Choroid plexus epithelial cell (primary cell): ENCODE measurements around the gene INSM1.

Source experiments
- DNase-seq: peaks from one replicate; pipeline ENCODE4 v3.0.0-alpha.2; 2010; ENCODE audit warnings: low read depth
- H3K4me3 ChIP-seq: 2 replicates; pipeline ENCODE4 v1.5.1; 2011; ENCODE audit warnings: low read depth, mild to moderate bottlenecking, control low read depth, low read length, moderate library complexity
- TF ChIP-seq, protein P1 (sequence below): conservative IDR thresholded peaks from 2 replicates; pipeline ENCODE4 v1.5.1; 2011; ENCODE audit warnings: low read depth, mild to moderate bottlenecking, control low read depth, inconsistent platforms, low read length, moderate library complexity

Gene INSM1

DNA sequence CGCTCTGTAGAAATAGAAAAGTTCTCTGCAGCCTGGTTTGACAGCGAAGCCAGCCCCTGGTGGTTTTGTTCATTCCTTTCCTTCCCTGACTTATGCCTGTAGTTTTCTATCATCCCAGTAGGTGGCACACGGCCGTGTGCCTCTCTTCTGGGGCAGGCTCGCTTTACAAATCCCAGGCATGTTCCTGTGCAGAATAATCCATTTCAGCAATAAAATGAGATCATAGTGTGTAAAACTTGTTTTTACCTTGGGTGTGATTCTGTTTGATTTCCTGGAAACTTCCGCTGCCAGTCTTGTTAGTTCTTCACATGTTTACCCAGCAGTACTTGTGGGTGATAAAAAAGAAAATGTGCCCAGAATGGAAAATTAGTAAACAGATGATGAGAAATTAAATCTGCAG is 7.4 kb upstream of the INSM1 start:
- H3K4me3 ChIP-seq: no peak overlapping the region
- TF ChIP-seq, protein P1, sequence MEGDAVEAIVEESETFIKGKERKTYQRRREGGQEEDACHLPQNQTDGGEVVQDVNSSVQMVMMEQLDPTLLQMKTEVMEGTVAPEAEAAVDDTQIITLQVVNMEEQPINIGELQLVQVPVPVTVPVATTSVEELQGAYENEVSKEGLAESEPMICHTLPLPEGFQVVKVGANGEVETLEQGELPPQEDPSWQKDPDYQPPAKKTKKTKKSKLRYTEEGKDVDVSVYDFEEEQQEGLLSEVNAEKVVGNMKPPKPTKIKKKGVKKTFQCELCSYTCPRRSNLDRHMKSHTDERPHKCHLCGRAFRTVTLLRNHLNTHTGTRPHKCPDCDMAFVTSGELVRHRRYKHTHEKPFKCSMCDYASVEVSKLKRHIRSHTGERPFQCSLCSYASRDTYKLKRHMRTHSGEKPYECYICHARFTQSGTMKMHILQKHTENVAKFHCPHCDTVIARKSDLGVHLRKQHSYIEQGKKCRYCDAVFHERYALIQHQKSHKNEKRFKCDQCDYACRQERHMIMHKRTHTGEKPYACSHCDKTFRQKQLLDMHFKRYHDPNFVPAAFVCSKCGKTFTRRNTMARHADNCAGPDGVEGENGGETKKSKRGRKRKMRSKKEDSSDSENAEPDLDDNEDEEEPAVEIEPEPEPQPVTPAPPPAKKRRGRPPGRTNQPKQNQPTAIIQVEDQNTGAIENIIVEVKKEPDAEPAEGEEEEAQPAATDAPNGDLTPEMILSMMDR: peak; percentile 95
- DNase-seq: peak; percentile 85

DNA sequence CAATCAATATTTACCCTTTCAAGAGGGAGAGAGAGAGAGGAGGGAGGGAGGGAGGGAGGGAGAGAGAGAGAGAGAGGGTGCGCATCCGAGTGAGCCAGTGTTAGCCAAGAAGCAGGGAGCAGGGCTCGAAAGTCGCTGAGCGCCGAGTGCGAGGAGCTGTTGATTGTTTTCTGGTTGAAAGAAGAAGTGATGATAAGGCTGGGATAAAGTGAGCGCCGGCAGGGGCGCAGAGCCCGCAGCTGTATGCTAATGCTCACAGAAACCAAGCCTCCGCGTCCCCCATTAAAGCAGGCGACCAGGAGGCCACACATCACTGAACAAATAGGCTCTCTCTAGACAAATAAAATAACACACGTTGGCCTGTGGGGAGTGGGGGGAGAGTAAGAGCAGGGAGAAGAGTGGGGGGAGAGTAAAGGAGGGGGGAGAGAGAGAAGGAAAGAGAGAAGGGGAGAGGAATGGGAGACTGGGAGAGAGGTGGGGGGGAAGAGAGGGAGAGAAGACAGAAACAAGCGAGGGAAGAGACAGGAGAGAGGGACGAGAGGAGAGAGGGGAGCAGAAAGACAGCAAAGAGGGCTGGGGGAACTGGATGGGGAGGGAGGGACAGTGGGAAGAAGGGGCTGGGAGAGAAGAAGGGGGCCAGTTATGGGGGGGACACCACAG is 5.0 kb upstream of the INSM1 start:
- no peak for DNase-seq
- TF ChIP-seq, protein P1: no peak
- H3K4me3 ChIP-seq: no peak overlapping the region

DNA sequence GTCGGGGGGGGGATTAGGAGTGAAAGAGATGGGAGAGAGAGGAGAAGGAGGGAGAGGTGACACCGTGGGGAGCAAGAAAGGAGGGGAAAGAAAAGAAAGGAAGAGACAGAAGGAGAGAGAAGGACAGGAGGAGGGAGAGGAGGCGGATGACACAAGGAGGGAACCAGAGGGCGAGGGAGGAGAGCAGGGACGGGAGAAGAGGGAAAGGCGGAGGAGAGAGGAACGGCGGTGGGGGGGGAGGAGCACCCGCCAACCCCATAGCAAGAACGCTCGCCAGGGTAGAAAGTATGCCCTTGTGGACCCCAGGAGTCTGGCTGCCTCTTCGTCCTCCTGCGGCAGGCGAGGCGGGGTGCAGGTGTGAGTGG is 4.5 kb upstream of the INSM1 start:
- TF ChIP-seq, protein P1: no peak
- DNase-seq: no peak
- no peak overlapping the region for H3K4me3 ChIP-seq

DNA sequence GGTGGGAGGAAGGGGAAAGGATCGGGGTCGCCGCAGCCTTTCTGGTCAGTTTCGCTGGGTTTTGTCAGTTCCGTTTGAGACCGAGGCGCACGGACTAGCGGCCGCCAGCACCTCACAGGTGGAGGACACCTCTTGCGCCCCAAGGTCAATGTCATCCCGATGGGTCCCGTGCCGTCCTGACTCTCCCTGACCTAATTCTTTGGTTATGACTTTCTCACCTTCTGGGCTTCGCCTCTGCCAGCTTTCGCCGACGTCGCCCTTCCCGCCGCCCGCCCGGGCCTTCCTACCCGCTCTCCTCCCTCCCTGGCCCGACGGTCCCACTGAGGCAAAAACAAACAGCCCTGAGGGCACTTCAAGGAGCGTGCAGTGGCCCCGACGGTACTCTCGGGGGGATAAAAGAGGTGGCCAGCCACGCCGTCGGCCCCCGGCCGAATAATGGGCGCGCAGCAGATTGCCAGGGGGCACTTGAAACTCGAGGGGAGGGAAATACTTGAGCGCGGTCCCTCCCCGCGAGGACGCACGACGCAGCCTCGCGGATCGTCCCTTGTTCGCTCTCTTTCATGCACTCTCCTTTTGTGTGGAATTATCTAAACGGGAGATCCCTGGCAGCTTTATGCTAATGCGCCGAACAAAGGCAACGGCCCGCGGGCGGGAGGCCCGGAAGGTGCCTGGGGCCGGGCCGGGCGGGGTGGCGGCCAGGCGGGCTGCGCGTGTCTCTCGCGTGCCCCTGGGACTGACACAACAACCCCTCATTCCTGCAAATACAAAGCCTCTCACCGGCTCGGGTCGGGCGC is 3.9 kb upstream of the INSM1 start:
- no peak overlapping the region for H3K4me3 ChIP-seq
- TF ChIP-seq, protein P1: no peak
- no peak for DNase-seq

DNA sequence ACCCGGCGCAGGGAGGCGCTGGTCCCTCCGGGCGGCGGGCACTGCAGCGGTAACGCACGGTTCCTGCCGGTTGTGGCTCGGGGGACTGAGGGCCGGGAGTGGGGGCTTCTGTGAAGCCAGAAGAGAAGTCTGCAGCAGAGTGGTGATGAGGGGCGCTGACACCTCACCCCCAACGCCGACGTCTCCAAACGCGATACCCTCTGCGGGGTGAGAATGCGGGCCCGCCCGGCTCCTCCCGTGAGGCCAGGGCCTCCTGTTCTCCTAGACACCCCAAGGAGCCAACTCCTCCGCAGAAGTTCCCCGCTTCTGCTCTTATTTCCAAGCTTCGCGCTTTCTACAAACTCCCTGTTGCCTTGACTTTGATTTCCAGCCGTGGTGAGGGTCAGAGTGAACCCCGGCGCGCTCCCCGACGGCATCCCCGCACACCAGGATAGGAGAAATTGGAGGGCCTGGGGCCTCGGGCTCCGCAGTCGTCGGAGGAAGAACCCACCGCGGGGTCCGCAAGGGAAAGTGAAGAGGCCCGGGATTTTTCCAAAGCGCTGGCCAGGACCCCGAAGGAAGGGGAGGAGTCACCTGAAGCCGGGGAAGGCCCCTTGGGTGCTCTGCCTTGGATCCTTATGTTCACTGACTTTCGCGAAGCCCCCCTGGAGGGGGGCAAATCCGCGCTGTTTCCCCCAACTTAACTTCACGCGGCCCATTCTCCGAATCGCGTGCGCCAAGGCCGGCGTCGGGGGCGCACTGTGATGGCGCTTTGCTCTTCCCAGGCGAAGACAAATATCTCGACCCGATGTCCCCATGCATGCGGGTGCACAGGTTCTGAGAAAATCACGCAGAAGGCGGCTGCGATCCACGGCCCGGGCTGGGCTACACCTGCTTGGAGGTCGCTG is 3.1 kb upstream of the INSM1 start:
- TF ChIP-seq, protein P1: no peak
- H3K4me3 ChIP-seq: no peak overlapping the region
- no peak for DNase-seq

DNA sequence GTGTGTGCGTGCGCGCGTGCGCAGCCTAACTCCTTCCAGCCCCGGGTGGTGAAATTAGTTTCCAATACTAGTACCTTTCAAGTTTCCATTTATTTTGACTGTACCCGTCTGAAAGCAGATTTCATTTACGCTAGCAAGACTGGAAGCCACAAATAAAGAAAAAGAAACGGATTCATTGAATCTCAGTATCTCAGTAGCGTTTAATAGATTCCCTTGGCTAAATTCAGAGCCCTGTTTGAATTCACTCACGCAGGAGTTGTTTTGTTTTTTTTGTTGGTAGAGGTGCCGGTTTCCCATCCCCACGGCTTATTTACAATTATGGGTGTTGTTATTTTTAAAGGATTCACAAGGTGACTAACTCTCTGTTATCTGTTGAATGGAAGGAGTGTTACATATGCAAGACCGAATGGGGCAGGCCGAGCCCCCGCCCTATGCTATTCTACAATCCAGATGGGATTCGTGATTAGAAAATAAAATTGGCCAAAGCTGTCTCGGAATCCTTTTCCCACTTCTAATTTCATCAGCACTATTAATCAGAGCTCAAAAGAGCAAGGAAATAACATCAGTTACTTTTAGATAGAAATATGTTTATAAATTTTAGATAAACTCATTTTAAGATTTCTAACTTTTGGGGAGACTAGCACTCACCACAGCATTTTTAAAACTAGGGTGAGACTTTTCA is 2.3 kb upstream of the INSM1 start:
- no peak for DNase-seq
- H3K4me3 ChIP-seq: no peak overlapping the region
- TF ChIP-seq, protein P1: no peak
